ENCODE data around the gene KCTD21. TPM values are rescaled to one million over a fixed set of nuclear protein-coding genes. Genes with fewer than 3 reads are reported as not detected.
A peak's percentile ranks its signal among the peaks of the same experiment; 100 is the strongest.

Gene KCTD21
- total RNA-seq, 4 donors from 2014 or later = 8.7 to 25.2 (median 16.9) TPM

DNA sequence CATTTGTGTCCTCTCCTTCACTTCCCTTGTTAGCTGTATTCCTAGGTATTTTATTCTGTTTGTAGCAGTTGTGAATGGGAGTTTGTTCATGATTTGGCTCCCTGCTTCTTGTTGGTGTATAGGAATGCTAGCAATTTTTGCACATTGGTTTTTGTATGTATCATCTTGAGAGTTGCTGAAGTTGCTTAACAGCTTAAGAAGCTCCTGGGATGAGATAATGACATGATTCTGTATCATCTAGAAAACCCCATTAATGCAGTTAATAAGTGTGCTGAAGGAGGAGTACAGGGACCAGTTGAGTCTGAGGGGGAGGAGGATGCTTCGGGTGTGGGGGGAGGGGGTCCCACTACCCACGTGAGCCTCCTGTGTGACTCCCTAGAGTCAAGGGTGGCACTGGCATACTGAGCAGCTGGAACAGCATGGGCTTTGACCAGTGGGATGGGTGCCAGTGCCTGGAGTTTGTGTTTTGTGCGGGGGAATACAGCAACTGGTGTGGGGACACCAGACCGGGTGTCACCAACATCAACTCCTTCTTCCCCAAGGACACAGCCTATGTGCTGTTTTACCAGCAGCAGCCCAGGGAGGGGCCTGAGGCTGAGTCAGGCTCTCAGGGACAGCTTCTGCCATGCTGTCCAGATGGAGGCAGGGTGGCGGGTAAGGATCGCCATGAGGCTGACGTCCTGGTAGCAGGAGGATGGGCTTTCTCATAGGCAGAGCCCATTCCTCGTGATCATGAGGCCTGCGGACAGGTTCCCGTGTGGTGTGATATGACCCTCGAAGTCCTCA, 24.4 kb upstream of the KCTD21 start:
- no peaks in the 10 kb centered on the region for H3K27me3 ChIP-seq
- peaks cover 0 to 47% (median 0%) of the 10 kb centered on the region in 3 donors for H3K36me3 ChIP-seq
- no peak overlapping the region for H3K27ac ChIP-seq
- no peaks in the 10 kb centered on the region for H3K4me1 ChIP-seq
- TF ChIP-seq, protein P1, sequence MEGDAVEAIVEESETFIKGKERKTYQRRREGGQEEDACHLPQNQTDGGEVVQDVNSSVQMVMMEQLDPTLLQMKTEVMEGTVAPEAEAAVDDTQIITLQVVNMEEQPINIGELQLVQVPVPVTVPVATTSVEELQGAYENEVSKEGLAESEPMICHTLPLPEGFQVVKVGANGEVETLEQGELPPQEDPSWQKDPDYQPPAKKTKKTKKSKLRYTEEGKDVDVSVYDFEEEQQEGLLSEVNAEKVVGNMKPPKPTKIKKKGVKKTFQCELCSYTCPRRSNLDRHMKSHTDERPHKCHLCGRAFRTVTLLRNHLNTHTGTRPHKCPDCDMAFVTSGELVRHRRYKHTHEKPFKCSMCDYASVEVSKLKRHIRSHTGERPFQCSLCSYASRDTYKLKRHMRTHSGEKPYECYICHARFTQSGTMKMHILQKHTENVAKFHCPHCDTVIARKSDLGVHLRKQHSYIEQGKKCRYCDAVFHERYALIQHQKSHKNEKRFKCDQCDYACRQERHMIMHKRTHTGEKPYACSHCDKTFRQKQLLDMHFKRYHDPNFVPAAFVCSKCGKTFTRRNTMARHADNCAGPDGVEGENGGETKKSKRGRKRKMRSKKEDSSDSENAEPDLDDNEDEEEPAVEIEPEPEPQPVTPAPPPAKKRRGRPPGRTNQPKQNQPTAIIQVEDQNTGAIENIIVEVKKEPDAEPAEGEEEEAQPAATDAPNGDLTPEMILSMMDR (IDR thresholded peaks at IDR 0.05) = no peak
- no peak for TF ChIP-seq POLR2A (IDR thresholded peaks at IDR 0.05)
- DNase-seq = peak in 1 of 3 donors; percentile 45
- no peak overlapping the region for H3K4me3 ChIP-seq
- no peaks in the 10 kb centered on the region for H3K9me3 ChIP-seq

DNA sequence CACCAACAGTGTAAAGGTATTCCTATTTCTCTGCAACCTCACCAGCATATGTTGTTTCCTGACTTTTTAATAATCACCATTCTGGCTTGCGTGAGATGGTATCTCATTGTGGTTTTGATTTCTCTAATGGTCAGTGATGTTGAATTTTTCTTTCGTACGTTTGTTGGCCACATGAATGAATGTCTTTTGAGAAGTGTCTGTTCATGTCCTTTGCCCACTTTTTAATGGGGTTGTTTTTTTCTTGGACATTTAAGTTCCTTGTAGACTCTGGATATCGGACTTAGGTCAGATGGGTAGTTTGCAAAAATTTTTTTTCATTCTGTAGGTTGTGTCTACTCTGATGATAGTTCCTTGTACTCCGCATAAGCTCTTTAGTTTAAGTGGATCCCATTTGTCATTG, 23.1 kb upstream of the KCTD21 start:
- TF ChIP-seq POLR2A (IDR thresholded peaks at IDR 0.05) = no peak
- TF ChIP-seq, protein P1 (IDR thresholded peaks at IDR 0.05) = no peak
- H3K27me3 ChIP-seq = no peaks in the 10 kb centered on the region
- no peak for DNase-seq
- no peaks in the 10 kb centered on the region for H3K9me3 ChIP-seq
- H3K36me3 ChIP-seq = peaks cover 0 to 44% (median 0%) of the 10 kb centered on the region in 3 donors
- no peak overlapping the region for H3K27ac ChIP-seq
- no peaks in the 10 kb centered on the region for H3K4me1 ChIP-seq
- H3K4me3 ChIP-seq = no peak overlapping the region

DNA sequence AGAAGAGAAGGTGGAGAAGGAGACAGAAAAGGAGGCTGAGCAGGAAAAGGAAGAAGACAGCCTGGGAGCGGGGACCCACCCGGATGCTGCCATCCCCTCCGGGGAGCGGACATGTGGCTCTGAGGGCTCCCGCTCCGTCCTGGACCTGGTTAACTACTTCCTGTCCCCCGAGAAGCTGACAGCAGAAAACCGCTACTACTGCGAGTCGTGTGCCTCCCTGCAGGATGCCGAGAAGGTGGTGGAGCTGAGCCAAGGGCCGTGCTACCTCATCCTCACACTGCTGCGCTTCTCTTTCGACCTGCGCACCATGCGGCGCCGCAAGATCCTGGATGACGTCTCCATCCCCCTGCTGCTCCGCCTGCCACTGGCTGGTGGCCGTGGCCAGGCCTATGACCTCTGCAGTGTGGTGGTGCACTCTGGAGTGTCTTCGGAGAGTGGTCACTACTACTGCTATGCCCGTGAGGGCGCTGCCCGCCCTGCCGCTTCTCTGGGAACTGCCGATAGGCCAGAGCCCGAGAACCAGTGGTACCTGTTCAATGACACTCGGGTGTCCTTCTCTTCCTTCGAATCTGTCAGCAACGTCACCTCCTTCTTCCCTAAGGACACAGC, 21.7 kb upstream of the KCTD21 start:
- no peak overlapping the region for H3K27ac ChIP-seq
- H3K4me3 ChIP-seq = no peak overlapping the region
- H3K4me1 ChIP-seq = no peaks in the 10 kb centered on the region
- peak in 1 of 3 donors; percentile 44 for DNase-seq
- H3K36me3 ChIP-seq = peaks cover 0 to 36% (median 0%) of the 10 kb centered on the region in 3 donors
- no peaks in the 10 kb centered on the region for H3K27me3 ChIP-seq
- TF ChIP-seq, protein P1 (IDR thresholded peaks at IDR 0.05) = no peak
- TF ChIP-seq POLR2A (IDR thresholded peaks at IDR 0.05) = no peak
- H3K9me3 ChIP-seq = no peaks in the 10 kb centered on the region

DNA sequence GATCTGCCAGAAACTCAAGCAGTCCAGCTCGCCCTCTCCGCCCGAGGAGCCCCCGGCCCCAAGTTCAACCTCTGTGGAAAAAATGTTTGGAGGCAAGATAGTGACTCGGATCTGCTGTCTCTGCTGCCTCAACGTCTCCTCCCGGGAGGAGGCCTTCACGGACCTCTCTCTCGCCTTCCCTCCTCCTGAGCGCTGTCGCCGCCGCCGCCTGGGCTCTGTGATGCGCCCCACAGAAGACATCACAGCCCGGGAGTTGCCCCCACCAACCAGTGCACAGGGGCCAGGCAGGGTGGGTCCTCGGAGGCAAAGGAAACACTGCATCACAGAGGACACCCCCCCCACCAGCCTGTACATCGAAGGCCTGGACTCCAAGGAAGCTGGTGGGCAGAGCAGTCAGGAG, 21.1 kb upstream of the KCTD21 start:
- Histone ChIP-seq H3K4me3 (no peak overlapping the region), H3K27ac (no peak overlapping the region), H3K4me1 (no peaks in the 10 kb centered on the region), H3K36me3 (peaks cover 0 to 30% (median 0%) of the 10 kb centered on the region in 3 donors), H3K27me3 (no peaks in the 10 kb centered on the region), H3K9me3 (no peaks in the 10 kb centered on the region)
- peak in 2 of 3 donors; percentile 30 to 36 for DNase-seq
- TF ChIP-seq, protein P1 (IDR thresholded peaks at IDR 0.05) = no peak
- TF ChIP-seq POLR2A (IDR thresholded peaks at IDR 0.05) = no peak

DNA sequence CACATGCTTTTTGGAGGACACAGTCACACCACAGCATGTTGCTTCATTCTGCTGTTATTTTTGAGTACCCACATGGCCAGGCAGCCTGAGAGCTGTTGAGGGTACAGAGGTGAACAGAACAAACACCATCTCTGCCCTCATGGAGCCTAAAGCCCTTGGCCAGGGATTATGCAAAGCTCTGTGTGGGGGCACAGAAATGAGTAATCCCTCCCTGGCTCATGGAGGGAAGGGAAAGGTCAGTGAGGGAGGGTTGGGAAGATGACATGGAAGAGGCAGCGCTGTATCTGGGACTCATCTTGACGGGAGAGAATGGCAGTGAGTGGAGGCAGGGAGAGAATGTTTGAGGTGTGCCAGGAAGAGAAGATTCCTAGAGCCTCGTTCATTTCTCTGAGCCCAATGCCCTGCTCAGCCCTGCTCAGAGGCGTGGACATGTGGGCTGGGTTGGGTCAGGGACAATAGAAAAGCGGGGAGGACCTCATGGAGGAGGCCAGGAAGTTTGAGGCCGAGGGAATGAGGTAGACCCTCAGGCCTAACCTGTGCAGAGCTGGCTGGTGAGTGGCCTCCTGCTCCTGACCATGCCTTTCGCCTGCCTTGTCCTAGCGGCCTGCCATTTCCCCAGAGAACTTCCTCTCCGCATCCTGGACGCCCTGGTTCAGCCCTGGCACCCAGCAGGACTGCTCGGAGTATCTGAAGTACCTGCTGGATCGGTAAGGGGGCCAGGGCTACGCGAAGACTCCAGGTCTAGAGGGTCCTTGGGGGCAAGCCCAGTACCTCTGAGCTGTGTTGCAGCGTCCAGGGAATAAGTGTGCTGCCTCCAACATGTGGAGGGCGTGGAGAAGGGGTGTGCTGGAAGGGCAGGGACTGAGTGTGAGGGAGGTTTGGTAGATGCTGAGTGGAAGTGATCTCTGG, 20.1 kb upstream of the KCTD21 start:
- H3K27me3 ChIP-seq = no peaks in the 10 kb centered on the region
- no peak overlapping the region for H3K4me3 ChIP-seq
- peaks cover 0 to 24% (median 0%) of the 10 kb centered on the region in 3 donors for H3K36me3 ChIP-seq
- DNase-seq = peak in 1 of 3 donors; percentile 29
- no peaks in the 10 kb centered on the region for H3K4me1 ChIP-seq
- H3K27ac ChIP-seq = no peak overlapping the region
- TF ChIP-seq POLR2A (IDR thresholded peaks at IDR 0.05) = no peak
- TF ChIP-seq, protein P1 (IDR thresholded peaks at IDR 0.05) = no peak
- no peaks in the 10 kb centered on the region for H3K9me3 ChIP-seq
